CD4-positive, alpha-beta T cell treated with Interleukin-4 for 1 hour (primary cell): ENCODE data around the gene KAT6B.

Source experiments
- DNase-seq, 2 donors: peaks; one replicate each; pipeline ENCODE4 v3.0.0-alpha.2; 2020 to 2022

Gene KAT6B

DNA sequence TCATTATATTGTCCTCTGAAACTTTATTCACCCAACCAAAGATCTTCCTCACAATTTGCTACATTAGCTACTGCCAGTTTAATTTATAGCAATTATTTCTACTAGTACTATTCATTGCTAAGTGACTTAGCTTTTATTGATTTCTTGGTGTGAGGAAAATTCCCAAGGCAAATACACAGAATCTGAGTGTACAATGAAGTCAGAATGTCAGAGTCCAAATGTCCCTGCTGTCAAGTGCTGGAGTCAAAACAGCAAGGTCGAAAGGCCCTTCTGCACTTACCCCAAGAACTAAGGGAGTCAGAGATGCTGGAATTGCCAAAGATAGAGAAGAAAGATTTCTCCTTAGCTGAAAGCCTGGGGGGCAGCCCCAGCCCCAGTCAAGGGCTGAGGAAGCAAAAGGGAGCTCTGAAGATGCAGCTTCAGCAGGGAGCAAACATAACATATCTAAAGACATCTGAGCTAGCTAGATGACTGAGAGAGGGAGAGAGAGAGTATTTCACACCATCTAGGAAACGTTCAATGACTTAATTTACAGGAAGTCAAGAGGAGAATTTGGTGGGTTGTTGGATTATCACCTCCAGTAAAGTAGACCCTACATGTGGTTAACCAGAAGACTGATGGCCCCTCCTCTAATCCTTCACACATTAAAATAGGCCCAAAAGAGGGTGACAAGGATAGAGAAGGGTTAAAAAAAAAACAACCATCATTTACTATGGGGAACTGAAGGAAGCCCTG lies 248.5 kb downstream of the KAT6B start:
- DNase-seq: no peak

DNA sequence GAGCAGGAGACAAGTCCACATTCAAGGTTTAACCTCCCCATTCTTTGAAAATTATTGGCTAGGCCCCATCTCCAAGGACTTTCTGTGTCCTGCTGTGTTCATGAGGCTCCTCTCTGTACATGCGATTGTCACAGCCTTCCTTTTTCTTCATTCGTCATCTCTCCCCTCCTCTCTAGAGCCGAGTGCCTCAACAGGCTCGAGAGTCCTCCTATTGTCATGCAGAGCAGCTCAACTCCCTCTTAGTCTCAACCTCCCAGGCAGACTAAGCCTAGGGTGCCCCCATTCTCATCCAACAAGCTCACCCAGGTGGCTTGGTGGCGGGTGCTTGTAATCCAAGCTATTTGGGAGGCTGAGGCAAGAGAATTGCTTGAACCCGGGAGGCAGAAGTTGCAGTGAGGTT lies 249.9 kb downstream of the KAT6B start:
- DNase-seq: no peak

DNA sequence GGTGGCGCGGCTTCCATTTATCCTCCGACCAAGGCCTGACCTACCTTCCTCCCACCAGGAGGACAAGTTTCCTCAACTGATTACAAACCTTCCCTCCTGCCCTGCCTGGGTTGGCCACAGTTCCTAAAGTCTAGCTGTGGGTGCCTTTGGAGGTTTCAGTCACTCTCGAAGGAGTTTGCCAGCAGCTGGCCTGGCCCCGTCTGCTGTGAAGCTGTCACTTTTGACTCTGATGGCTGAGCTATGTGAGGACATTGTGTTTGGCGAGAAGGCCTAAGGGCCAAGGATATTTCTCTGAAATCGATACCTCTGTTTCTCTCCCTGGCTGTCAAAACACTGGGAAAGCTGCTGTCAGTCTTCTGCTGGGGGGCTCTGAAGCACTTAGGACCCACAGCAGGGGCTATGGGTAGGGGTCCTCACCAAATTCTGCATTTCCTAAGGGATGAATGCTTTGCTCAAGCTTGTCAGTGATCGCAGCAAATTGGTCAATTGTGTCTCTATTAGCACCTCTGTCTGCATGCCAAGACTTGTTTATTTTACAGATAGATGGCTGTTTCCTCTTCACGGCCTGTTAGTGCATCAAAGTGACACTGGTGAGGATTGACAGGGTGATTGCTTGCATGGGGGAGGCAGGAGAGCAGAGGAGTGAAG lies 253.2 kb downstream of the KAT6B start:
- DNase-seq: no peak

DNA sequence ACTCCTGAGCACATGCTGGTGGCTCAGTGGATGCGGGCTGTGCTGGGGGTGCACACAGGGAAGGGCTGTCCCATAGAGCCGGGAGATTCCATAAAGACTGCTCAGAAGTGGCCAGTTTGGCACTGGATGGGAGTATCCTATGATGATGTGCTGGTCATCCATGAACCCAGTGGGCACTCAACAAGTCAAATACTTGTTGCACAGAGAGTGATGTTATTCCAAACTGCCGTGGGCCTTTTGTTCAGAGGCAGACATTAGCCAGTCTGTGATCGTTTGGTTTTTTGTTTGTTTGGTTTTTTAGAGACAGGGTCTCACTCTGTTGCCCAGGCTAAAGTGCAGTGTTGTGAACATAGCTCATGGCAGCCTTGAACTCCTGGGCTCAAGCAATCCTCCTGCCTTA lies 254.2 kb downstream of the KAT6B start:
- DNase-seq: no peak

DNA sequence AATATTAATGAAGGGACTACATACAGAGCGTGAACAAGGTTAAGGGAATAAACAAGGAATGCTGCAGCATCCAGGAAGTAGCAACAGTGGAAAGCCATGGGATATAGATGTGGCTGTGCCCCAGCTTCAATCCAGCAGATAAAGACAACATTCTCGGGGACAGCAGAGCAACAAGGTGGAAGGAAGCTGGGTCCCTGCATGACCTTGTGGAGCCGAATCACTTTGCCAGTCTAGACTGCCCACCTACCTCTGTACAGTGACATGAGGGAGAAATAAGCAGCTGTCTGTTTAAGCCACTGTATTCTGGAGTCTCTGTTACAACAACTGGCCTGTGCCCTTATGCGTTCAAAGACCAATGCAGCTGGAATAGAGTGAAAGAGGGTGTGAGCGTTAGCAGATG lies 255.0 kb downstream of the KAT6B start:
- DNase-seq: no peak
